Left hindlimb (tissue), 1 donor: Measurements from ENCODE around the gene KLC4.
"Not testable (repeated sequence)": the region's sequence is repeated elsewhere in the genome, so short reads cannot be mapped to it uniquely, and the experiment has no call there.

Experiments used
- DNase-seq: peaks from one replicate; pipeline ENCODE4 v3.0.0-alpha.2; 2018

Gene KLC4

GRCh38 chr6:43074847-43075669, 15.6 kb downstream of the KLC4 start:
- peak; percentile 62 for DNase-seq

DNA sequence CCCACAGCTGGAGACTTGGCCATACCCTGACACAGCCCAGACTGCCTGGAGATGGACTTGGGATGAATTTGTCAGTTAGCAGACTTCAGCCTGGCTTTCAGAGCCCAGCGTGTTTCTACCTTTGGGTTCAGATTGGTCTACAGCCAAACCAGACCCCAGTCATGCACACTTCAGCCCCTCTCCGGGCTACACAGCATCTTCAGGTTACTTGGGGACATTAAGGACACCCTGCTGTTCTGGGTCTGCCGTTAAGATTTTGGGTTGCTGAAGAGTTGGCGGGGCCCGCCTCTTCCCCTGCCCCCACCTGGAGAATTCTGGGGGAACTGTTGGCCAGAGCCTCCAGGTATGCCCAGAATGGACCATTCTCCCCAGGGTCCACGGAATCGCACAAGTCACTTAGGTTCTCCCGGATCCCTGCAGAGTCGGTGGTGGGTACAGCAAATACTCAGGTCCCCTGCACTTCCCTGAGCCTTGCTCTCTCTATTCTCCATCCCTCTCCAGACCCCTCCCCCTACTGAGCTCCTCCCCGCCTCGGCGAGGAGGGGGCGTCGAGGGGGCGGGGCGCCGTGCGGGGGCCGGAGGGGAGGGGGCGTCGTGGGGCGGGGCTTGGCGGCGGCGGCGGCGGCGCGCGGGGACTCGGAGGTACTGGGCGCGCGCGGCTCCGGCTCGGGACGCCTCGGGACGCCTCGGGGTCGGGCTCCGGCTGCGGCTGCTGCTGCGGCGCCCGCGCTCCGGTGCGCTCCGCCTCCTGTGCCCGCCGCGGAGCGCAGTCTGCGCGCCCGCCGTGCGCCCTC, 16.4 kb downstream of the KLC4 start, which contains the start of gene PTK7:
PTK7 (plus strand) TSS at position 645 of the 794 bp plus-strand sequence. CDS start 175 bp downstream, outside the sequence.
- peak; percentile 93 for DNase-seq

GRCh38 chr6:43076464-43077332, 17.3 kb downstream of the KLC4 start:
- DNase-seq, result peak; percentile 58

DNA sequence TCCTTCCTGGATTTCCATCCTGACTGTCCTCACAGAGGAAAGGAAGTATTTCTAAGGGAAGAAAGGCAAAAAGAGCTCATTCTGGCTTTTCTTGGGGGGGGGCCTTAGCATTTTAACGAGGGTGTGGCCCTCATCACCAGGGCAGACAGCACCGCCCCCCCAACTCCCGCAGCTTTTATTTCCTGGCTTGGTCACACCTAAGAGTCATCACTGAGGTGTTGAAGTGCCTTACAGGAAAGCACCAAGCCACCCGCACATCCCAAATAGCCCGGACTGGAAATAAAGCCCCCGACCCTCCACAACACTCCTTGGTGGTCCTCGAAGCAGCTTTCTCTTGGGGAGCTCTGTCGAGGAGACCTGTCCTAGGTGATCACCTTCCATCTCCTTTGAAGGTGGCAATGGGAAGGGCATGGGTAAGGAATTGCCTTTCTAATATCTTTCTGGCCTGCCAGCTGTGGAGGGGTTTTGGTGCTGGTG, 17.9 kb downstream of the KLC4 start:
- DNase-seq, result no peak

DNA sequence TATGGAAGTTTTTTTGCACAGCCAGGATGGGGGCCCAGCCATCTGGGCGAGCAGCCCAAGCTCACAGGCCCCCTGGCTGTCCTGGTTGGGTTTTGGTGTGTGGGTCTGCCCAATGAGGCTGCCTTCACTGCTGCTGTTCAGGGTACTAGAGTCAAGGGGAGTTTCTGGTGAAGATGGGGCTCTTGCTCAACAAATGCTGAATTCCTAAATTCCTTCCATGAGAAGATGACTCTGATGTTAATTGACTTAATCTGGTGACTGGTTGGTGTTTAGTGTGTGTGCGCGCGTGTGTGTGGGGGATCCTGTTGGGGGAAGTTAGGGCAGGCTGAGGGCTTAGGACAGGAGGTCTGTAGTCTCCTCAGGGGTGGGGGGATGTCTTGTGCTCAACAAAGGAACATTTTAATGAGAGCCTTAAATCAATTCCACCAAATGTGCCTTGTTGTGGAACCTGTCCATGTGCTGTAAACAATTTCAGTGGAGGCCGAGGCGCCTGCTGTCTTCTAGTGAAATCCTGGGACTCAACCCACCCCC, 18.6 kb downstream of the KLC4 start:
- DNase-seq, result no peak

- DNase-seq, result no peak
Observed at GRCh38 chr6:43078691-43079090, 19.3 kb downstream of the KLC4 start.

- no peak for DNase-seq
Observed at GRCh38 chr6:43081043-43081442, 21.6 kb downstream of the KLC4 start.

DNA sequence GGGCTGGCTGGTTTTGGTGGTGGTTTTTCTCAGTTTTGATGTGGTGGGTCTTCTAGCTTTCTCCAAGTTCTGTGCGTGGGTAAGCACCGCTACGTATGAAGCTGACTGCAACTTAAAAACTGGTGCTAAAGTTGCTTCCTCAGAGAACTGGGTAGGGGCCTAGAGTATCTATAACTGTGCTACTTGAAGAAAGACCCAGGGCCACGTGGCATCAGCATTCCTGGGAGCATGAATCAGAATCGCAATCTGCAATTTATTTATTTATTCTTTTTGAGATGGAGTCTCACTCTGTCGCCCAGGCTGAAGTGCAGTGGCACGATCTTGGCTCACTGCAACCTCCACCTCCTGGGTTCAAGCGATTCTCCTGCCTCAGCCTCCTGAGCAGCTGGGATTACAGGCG, 22.5 kb downstream of the KLC4 start:
- not testable (repeated sequence) for DNase-seq

GRCh38 chr6:43082806-43083655, 23.6 kb downstream of the KLC4 start:
- peak; percentile 58 for DNase-seq

DNA sequence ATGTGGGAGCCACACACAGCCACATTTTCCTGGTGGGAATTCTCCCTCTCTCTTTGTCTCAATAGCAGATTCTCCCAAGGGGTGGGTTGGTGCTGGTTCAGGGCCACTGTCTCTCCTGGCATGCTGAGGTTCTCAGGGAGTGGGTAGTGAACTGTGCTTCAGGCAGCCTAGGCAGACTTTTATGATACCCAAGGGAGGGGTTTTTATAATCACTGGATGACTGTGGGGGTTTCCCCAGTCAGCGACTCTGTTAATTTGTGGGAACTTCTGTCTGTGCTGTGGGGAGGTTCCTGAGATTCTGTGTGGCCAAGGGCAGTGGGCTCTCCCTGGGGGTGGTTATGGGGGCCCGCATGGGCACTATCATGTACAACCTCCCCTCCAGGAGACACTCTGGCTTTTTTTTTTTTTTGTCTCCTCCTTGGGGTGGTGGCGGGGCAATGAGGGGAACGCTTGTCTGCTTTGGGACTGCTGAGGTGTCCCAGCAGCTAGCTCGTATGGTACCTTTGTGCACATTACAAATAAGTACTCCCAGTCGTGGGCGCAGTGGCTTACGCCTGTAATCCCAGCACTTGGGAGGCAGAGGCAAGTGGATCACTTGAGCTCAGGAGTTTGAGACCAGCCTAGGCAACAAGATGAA, 26.7 kb downstream of the KLC4 start:
- no peak for DNase-seq

- DNase-seq, result no peak
Observed at GRCh38 chr6:43088654-43089056, 29.2 kb downstream of the KLC4 start.

- DNase-seq, result no peak
Observed at GRCh38 chr6:43089467-43089866, 30.0 kb downstream of the KLC4 start.

- no peak for DNase-seq
Observed at GRCh38 chr6:43089874-43090558, 30.6 kb downstream of the KLC4 start.

GRCh38 chr6:43090559-43090956, 31.1 kb downstream of the KLC4 start:
- no peak for DNase-seq

- DNase-seq, result no peak
Observed at GRCh38 chr6:43091020-43091419, 31.6 kb downstream of the KLC4 start.

DNA sequence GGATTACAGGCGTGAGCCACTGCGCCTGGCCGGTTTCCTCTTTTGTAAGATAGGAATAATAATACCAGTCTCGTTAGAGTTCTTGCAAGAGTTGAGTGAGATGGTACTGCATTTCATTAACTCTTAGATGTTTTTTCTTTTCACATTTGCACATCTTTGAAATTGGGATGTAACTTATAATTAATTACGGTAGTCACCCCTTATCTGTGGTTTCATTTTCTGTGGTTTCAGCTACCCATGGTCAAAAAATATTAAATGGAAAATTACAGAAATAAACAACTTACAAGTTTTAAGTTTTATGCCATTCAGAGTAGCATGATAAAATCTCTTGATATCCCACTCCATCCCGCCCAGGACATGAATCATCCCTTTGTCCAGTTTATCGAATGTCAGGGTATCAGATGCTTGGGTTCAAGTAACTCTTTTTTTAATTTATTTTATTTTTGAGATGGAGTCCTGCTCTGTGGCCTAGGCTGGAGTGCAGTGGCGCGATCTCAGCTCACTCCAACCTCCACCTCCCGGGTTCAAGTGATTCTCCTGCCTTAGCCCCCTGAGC, 32.1 kb downstream of the KLC4 start:
- no peak for DNase-seq

DNA sequence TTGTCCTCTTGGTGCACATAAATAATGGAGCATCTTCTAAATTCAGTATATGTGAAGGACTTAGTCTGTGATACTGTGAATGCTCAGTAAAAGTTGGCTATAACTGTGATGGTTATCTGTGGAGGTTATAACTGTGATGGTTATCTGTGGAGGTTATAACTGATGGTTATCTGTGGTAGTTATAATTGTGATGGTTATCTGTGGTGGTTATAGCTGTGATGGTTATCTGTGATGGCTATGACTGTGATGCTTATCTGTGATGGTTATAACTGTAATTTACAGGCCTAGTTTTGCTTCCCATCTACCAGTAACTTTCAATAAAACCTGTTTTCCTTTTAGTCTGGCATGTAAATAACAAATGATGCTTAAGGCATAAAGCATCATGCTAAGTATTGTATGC, 33.2 kb downstream of the KLC4 start:
- no peak for DNase-seq

- no peak for DNase-seq
Observed at GRCh38 chr6:43093436-43094289, 34.2 kb downstream of the KLC4 start.

DNA sequence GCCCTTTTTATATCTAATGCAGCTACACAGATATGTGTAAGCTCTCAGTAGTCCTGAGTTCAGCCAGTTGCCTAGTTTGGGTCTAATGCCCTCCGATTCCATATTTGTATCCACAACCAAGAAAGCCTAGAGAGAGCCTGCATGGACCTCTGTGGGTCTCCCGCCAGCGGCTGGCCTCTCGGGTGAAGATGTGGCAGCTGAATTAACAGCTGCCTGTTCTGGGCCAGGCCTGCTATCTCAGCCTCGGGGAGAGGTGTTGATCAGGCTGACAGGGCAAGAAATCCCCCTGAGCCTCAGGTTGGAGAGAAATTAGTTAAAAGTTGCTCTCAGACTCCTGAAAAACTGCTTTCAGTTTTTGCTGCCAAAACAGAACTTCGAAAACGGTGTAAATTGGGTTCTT, 36.5 kb downstream of the KLC4 start:
- DNase-seq, result no peak
